ENCODE results near the gene USP32.

Gene USP32

GRCh38 chr17:60258313-60258712 lies 133.6 kb downstream of the USP32 start:
- H3K27ac ChIP-seq (ENCODE audit: low read depth, low read length), result no peak overlapping the region
- no peaks in the 10 kb centered on the region for H3K79me2 ChIP-seq (ENCODE audit: insufficient read depth, low read length)
- H3K9me3 ChIP-seq (ENCODE audit: insufficient read depth, low read length), result no peaks in the 10 kb centered on the region
- no peaks in the 10 kb centered on the region for H3K9me2 ChIP-seq (replicated peaks; ENCODE audit: insufficient read depth, low read length)
- no peak for TF ChIP-seq EZH2phosphoT487 (conservative IDR thresholded peaks at IDR 0.05; ENCODE audit: low read length)
- no peak for TF ChIP-seq CTCF (IDR thresholded peaks at IDR 0.05; ENCODE audit: insufficient read depth, low read length, poor library complexity, severe bottlenecking)
- no peak overlapping the region for H3K4me3 ChIP-seq (ENCODE audit: insufficient read depth, low read length, poor library complexity, severe bottlenecking)
- no peak overlapping the region for H3K4me2 ChIP-seq (ENCODE audit: low read depth, low read length, poor library complexity, severe bottlenecking)
- H3K9ac ChIP-seq (ENCODE audit: low read length), result no peak overlapping the region
- no peaks in the 10 kb centered on the region for H3K36me3 ChIP-seq (ENCODE audit: low read length)
- no peaks in the 10 kb centered on the region for H3K27me3 ChIP-seq (ENCODE audit: low read length)
- no peaks in the 10 kb centered on the region for H3F3A ChIP-seq (ENCODE audit: insufficient read depth)
- H2AFZ ChIP-seq (ENCODE audit: low read depth, low read length, severe bottlenecking), result no peak overlapping the region
- no peaks in the 10 kb centered on the region for H4K20me1 ChIP-seq (ENCODE audit: low read depth, low read length)

DNA sequence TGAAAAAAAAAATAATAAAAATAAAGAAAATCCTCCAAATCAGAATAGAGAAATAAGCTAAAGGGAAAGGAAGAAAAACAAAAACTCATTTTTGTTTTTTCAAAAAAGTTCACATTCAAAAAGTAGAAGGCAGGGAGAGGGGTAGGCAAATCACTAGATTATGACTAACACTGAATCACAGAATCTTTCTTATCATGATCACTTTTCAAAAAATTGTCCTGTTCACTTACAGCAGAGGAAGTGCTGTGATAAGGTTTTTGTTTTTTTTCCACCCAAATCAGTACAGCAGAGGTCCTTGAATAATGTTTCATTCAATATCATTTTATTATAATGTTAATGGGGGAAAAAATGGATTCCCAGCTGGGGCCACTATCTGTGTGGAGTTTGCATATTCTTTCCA lies 135.8 kb downstream of the USP32 start:
- H3K27me3 ChIP-seq (ENCODE audit: low read length), result no peaks in the 10 kb centered on the region
- no peak overlapping the region for H3K4me2 ChIP-seq (ENCODE audit: low read depth, low read length, poor library complexity, severe bottlenecking)
- H4K20me1 ChIP-seq (ENCODE audit: low read depth, low read length), result no peaks in the 10 kb centered on the region
- H3K9ac ChIP-seq (ENCODE audit: low read length), result no peak overlapping the region
- no peaks in the 10 kb centered on the region for H3K79me2 ChIP-seq (ENCODE audit: insufficient read depth, low read length)
- no peak overlapping the region for H3K27ac ChIP-seq (ENCODE audit: low read depth, low read length)
- no peaks in the 10 kb centered on the region for H3K9me3 ChIP-seq (ENCODE audit: insufficient read depth, low read length)
- H3K36me3 ChIP-seq (ENCODE audit: low read length), result no peaks in the 10 kb centered on the region; the same call in 1 of the 2 replicates
- TF ChIP-seq EZH2phosphoT487 (conservative IDR thresholded peaks at IDR 0.05; ENCODE audit: low read length) (no peak), CTCF (IDR thresholded peaks at IDR 0.05; ENCODE audit: insufficient read depth, low read length, poor library complexity, severe bottlenecking) (no peak)
- no peaks in the 10 kb centered on the region for H3F3A ChIP-seq (ENCODE audit: insufficient read depth)
- no peak overlapping the region for H3K4me3 ChIP-seq (ENCODE audit: insufficient read depth, low read length, poor library complexity, severe bottlenecking)
- no peaks in the 10 kb centered on the region for H3K9me2 ChIP-seq (replicated peaks; ENCODE audit: insufficient read depth, low read length)
- H2AFZ ChIP-seq (ENCODE audit: low read depth, low read length, severe bottlenecking), result no peak overlapping the region

DNA sequence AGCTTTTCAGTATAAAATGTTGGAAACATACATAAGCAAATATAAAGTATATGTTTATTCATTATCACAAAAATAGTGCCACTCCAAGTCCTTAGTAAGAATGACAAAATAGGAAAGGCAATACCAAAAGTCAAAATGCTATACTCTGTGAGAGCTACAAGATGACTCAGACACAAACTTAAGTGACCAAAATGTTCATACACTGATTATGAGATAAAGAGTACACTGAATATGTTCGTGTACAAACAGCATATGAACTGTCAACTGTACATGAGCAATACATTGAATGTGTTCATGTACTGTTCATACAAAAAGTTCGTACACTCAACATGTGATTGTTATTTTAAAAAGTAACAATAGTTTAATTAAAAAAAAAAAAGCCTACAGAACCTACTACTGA lies 138.9 kb downstream of the USP32 start:
- no peaks in the 10 kb centered on the region for H3K9me2 ChIP-seq (replicated peaks; ENCODE audit: insufficient read depth, low read length)
- no peaks in the 10 kb centered on the region for H3K79me2 ChIP-seq (ENCODE audit: insufficient read depth, low read length)
- no peak for TF ChIP-seq CTCF (IDR thresholded peaks at IDR 0.05; ENCODE audit: insufficient read depth, low read length, poor library complexity, severe bottlenecking)
- no peak for TF ChIP-seq EZH2phosphoT487 (conservative IDR thresholded peaks at IDR 0.05; ENCODE audit: low read length)
- H4K20me1 ChIP-seq (ENCODE audit: low read depth, low read length), result no peaks in the 10 kb centered on the region
- H3K4me3 ChIP-seq (ENCODE audit: insufficient read depth, low read length, poor library complexity, severe bottlenecking), result no peak overlapping the region
- H3K36me3 ChIP-seq (ENCODE audit: low read length), result peaks cover 10% of the 10 kb centered on the region
- H3K9me3 ChIP-seq (ENCODE audit: insufficient read depth, low read length), result no peaks in the 10 kb centered on the region
- no peak overlapping the region for H3K9ac ChIP-seq (ENCODE audit: low read length)
- no peak overlapping the region for H2AFZ ChIP-seq (ENCODE audit: low read depth, low read length, severe bottlenecking)
- H3K4me2 ChIP-seq (ENCODE audit: low read depth, low read length, poor library complexity, severe bottlenecking), result no peak overlapping the region
- H3K27me3 ChIP-seq (ENCODE audit: low read length), result no peaks in the 10 kb centered on the region
- H3K27ac ChIP-seq (ENCODE audit: low read depth, low read length), result no peak overlapping the region
- H3F3A ChIP-seq (ENCODE audit: insufficient read depth), result no peaks in the 10 kb centered on the region

All from SU-DHL-6 (cell line).